Hematopoietic multipotent progenitor cell treated with erythropoietin and hydrocortisone succinate and interleukin-3 and kit ligand, for 4 days (in vitro differentiated cells): ENCODE results near the gene CLBA1.
A peak's percentile ranks its signal among the peaks of the same experiment; 100 is the strongest.
"Not testable (repeated sequence)": the region's sequence is repeated elsewhere in the genome, so short reads cannot be mapped to it uniquely, and the experiment has no call there.

ENCODE experiments used
- DNase-seq: peaks from one replicate; pipeline ENCODE4 v3.0.0-alpha.2; 2015

CLBA1 gene

DNA sequence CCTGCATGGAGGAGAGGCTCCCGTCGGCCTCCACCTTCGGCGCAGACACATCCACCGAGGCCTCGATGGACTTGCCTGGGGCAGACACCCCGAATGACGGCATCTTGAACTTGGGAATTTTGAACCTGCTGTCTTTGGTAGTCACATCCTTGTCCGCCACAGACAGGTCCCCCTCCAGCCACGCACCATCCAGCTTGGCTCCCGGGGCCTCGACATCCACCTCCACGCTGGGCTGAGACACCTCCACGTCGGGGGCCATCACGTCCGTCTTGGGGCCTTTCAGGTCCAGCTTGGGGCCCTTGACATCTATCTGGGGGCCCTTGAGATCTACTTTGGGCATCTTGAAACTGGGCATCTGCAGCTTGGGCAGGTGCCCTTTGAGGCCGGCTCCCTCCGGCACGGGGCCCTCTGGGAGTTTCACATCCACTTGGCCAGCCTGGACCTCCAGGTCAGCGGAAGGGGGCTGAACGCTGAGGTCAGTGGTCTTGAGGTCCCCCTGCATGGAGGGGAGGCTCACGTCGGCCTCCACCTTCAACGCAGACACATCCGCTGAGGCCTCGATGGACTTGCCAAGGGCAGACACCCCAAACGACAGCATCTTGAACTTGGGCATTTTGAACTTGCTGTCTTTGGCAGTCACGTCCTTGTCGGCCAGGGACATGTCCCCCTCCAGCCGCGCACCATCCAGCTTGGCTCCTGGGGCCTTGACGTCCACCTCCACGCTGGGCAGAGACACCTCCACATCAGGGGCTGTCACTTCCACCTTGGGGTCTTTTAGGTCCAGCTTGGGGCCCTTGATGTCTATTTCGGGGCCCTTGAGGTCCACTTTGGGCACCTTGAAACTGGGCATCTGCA is 37.5 kb upstream of the CLBA1 start:
- DNase-seq: not testable (repeated sequence)

DNA sequence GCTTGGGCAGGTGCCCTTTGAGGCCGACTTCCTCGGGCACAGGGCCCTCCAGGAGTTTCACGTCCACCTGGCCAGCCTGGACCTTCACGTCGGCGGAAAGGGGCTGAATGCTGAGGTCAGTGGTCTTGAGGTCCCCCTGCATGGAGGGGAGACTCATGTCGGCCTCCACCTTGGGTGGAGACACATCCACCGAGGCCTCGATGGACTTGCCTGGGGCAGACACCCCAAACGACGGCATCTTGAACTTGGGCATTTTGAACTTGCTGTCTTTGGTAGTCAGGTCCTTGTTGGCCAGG is 36.9 kb upstream of the CLBA1 start:
- no peak for DNase-seq

DNA sequence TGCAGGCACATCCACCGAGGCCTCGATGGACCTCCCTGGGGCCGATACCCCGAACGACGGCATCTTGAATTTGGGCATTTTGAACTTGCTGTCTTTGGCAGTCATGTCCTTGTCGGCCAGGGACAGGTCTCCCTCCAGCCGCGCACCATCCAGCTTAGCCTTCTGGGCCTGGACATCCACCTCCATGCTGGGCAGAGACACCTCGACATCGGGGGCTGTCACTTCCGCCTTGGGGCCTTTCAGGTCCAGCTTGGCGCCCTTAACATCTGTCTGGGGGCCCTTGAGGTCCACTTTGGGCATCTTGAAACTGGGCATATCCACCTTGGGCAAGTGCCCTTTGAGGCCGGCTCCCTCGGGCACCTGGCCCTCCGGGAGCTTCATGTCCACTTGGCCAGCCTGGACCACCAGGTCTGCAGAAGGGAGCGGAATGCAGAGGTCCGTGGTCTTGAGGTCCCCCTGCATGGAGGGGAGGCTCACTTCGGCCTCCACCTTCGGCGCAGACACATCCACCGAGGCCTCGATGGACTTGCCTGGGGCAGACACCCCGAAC is 36.1 kb upstream of the CLBA1 start:
- not testable (repeated sequence) for DNase-seq

DNA sequence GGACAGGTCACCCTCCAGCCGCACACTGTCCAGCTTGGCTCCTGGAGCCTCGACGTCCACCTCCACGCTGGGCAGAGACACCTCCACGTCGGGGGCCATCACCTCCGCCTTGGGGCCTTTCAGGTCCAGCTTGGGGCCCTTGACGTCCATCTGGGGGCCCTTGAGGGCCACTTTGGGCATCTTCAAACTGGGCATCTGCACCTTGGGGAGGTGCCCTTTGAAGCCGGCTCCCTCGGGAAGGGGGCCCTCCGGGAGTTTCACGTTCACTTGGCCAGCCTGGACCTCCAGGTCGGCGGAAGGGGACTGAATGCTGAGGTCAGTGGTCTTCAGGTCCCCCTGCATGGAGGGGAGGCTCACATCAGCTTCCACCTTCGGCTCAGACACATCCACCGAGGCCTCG is 35.6 kb upstream of the CLBA1 start:
- no peak for DNase-seq

DNA sequence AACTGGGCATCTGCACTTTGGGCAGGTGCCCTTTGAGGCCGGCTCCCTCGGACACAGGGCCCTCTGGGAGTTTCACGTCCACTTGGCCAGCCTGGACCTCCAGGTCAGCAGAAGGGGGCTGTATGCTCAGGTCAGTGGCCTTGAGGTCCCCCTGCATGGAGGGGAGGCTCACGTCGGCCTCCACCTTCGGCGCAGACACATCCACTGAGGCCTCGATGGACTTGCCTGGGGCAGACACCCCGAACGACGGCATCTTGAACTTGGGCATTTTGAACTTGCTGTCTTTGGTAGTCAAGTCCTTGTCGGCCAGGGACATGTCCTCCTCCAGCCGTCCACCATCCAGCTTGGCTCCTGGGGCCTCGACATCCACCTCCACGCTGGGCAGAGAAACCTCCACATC is 34.9 kb upstream of the CLBA1 start:
- not testable (repeated sequence) for DNase-seq

DNA sequence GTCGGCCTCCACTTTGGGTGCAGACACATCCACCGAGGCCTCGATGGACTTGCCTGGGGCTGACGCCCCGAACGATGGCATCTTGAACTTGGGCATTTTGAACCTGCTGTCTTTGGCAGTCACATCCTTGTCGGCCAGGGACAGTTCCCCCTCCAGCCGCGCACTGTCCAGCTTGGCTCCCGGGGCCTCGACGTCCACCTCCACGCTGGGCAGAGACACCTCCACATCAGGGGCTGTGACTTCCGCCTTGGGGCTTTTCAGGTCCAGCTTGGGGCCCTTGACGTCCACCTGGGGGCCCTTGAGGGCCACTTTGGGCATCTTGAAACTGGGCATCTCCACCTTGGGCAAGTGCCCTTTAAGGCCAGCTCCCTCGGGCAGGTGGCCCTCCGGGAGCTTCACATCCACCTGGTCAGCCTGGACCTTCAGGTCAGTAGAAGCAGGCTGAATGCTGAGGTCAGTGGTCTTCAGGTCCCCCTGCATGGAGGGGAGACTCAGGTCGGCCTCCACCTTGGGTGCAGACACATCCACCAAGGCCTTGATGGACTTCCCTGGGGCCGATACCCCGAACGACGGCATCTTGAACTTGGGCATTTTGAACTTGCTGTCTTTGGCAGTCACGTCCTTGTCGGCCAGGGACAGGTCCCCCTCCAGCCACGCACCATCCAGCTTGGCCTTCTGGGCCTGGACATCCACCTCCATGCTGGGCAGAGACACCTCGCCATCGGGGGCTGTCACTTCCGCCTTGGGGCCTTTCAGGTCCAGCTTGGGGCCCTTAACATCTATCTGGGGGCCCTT is 33.5 kb upstream of the CLBA1 start:
- not testable (repeated sequence) for DNase-seq

DNA sequence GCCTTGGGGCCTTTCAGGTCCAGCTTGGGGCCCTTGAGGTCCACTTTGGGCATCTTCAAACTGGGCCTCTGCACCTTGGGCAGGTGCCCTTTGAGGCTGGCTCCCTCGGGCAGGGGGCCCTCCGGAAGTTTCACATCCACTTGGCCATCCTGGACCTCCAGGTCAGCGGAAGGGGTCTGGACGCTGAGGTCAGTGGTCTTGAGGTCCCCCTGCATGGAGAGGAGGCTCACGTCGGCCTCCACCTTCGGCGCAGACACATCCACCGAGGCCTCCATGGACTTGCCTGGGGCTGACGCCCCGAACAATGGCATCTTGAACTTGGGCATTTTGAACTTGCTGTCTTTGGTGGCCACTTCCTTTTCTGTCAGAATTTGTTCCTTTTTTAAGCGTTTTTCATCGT is 32.5 kb upstream of the CLBA1 start:
- no peak for DNase-seq

DNA sequence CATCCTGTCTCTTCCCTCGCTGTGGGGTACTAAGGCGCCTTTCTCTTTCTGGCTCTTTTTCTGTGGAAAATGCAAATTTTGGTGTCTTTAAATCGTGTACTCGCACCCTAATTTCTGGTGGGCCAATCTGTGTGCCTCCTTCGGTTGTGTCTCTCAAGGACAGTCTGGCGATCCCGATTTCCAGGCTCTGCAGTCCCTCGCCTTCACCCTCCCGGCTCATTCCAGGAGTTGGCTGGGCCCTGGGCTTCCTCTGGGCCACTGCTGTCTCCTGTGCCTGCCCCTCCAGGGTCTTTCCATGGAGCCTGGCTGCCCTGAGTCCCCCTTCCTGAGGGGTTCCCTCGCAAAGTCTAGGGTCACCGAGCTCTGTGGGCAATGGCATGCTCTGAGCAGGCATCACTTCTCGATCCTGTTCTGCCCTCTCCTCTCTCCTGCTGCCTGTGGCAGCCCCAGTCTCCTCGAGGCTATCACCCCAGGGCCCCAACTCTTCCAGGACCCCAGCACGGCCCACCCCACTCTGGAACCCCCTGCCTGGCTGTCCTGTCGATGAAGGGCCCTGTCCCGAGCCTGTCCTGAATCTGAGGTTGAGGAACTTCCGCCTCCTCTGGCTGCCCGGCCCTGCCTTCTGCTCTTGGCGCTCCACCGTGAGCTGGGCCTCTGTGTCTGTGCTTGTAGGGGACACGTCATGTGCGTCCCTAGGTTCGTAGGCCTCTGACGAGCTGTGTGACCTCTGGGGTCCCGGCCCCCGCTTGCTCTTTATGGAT is 31.5 kb upstream of the CLBA1 start:
- DNase-seq: no peak

DNA sequence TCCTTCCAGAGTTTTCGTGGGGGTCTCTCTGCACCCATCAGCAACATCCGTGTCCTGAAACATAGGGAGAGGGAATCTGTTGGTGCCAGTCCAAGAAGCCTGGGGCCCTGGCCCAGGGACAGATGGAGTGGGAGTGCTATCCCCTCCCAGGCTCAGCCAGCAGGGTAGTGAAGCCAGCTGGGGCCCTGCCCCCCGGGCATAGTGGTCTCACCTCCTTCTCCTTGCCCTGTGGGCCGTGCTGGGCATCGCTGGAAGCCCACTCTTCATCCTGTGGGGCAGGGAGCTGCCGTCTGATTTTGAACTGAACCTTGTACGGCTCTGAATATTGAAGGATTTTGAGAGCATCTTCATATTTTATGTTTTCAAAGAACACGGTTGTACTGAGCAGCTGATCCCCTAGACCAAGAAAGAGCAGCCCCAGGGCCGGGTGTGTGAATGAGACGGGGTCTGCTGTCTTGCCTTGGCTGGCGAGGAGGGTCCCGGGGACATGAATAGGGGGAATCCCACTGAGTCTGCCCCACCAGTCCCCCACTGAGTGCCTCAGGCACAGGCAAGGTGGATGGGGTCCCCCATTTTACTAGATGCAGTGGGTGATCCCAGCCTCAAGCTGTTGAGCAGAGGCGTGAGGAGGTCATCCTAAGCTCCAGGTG is 30.7 kb upstream of the CLBA1 start:
- DNase-seq: no peak

DNA sequence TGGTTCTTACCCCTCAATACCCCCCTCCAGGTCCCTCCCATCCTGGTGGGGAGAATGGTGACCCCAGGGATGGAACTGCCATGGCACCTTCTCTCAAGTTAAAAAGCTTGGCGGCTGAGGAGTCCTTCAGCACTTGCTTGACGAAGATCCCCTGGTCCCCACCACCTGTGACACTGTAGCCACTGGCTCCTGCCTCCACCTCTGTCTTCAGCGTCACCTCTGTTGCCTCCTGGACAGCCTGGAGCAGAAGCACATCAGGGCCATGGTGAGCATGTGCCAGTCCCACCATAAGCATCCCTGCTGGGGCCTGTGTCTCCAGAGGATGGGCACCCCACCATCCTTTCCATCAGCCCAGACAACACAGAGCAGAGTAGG is 30.2 kb upstream of the CLBA1 start:
- no peak for DNase-seq

DNA sequence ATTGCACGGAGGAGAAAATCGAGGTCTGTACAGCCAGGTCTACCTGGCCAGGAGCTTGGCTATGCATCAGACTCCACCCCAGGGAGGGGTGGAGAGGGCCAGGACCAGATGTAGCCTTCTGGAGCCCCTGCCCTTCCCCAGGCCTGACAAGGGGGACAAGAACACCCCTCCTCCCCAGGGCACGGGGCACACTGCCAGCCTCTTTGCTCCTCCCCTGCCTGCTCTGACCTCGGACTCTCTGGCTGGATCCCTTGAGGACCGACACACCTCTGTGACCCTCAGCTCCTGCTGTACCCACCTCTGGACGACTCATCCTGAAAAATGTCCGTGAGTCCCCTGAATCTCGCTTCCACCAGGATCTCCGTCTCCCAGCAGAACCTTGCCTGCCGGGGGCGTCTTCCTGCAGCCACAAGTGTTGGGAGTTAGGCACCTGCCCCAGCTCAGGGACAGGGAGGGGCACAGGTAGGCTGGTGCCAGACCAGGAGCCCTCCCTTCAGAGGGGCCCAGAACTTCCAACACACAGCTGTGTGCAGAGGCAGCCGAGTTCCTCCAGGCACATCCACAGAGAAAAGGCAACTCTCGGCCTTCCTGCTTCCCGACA is 29.2 kb upstream of the CLBA1 start:
- DNase-seq: no peak

DNA sequence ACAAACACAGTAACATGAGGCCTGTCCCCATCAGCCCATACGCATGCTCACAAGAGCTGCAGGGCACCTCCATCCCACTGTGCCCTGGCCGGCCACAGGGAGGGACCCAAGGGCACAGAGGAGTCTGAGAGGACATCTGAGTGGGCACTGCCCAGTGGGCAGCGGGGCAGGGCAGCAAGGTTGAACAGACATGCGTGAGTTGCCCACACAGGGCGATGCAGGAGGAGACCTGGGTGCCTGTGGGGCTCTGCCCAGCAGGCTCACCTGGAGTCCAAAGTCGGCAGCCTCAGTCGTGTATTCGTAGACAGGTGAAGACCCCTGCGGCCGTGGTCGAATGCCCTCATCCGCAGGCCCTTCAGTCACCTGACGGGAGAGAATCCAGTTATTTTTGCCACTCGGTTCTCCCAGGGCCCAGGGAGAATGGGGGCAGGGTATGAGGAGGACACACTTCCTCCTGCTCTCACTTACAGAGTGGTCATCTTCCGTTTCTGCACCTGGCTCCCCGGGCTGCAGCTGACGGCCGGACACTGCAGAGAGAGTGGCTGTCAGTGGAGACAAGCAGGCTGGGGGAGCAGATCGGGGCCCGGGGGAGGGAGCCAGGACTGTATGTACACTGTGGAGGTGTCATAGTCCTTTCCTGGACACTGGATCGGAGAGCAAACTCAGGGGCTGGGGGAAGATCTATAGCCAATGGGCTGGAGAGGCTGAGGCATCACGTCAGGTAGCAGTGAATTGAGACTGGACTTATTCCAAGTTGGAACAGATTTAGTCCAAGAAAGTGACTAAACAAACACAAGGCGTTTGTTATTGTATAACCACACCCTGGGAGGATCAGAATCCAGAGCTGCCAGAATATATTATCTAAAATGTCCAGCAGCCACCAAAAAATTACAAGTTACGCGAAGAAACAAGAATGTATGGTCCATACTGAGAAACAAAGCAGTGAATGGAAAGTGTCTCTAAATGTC is 28.2 kb upstream of the CLBA1 start:
- DNase-seq: no peak

DNA sequence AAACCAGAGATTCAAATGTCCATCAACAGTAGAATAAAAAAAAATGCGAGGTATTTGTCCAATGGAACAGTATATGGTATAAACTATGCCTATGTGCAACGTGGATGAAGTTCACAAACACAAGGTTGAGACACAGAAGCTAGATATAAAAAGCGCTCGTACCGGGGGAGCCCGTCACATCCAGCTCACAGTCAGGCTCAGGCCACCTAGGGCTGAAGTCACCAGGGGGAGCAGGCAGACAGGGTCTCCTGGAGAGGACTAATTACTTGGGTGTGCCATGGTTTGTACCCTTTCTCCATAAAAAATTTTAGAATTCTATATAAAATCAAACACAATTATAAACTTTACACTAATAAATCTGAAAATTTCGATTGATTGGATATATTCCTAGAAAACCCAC is 21.0 kb upstream of the CLBA1 start:
- no peak for DNase-seq

DNA sequence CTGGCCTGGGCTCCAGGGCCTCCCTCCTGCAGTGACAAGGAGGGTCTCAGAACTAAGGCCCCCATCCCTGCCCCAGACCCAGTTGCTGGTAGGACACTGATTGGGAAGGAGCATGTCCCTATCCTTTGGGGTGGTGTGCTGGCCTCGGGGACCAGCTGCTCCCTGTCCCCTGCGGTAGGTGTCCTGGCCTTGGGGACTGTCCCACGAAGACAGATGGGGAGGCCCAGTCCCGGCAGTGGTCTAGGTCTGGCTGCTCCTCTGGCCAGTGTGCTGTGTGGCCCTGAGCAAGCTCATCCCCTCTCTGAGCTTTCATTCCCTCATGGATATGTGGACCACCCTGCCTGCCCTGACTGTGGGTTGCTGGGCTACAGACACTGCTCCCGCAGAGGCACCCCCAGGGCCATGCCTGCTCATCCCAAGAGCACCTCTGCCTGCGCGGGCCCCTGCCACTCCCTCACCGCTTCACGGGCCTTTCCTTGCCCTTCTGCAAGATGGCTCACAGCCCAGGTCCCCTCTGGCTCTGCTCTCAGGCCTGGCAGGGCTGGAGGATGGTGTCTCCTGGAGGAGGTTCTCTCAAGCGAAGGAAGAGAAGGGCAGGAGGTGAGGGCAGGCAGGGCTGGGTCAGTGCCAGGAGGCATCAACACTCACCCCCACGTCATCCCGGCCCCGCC is 19.9 kb upstream of the CLBA1 start:
- no peak for DNase-seq

DNA sequence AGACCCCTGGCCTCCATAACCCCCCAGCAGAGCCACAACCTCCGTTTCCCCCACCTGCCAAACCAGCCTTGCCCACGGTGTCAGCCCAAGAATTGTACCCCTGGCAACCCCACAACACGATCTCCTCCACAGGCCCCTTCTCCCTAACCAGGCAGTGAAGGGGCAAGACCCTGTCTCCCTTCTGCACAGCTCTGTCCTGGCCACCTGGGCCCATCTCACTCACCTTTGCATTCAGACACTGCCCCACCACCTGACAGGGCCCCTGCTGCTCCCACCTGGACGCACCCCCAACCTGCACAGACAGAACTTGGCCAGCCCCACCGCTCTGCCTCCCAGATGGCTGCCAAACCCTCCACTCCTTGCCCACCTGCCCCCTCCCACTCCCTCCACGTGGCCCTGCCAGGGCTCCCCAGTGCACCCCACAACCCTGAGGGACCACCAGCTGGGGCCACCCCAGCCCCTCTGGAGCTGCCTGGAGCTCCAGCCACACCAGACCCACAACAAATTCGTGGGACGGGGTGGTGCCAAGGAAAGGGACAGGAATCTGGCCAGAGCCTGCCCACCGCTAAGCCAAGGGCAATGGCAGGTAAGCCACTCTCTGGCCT is 19.2 kb upstream of the CLBA1 start:
- DNase-seq: no peak

DNA sequence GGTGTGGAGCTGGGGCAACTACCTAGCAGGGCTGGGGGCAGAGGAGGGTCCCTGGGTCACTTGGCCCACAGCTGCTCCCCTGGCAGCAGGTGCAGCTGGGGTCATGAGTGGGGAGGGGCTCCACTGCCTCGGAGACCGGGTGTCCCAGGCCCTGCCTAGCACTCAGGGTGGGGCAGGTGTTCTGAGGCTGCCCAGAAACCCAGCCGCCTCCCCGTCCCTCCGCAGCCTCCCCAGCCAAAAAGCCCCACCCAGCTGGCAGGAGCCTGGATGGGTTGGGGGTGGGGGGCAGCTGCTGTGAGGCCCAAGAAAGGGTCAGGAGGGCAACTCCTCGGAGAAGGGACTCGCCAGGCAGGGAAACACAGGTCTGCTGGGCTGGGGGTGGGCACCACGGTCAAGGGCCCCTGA is 18.6 kb upstream of the CLBA1 start:
- no peak for DNase-seq

DNA sequence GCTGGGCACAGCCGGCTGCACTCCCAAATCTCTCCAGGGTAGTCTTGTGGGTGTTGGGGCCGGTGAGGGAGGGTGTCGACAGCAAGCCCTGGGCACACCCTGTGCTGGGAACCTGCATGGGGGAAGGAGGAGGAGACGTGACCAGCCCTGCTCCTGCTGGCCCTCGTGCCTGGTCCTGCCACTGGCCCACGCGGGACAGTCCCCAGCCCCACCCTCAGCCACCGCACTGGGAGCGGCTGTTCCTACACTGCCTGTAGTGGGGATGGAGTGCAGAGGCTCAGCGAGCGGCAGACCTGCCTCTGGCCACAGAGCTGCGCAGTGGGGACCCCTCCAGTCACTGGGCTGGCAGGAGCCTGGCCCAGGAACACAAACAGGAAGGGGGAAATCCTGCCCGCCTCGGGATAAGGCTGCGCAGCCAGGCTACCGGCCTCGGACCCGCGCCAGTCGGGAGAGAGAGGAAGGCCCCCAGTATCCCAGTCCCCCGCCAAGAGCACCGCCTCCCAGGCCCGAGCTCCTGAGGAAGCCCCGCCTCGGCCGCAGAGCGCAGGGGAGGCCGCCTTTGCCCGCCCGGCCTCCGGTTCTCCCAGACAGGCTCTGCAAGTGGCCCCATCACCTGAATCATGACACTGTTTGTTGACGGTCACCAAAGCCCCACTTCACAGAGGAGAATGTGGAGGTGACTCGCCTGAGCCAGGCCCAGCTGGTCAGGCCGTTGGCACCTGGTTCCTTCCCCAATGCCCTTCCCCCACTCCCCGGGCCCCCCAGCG is 18.0 kb upstream of the CLBA1 start:
- peak; percentile 35 for DNase-seq

DNA sequence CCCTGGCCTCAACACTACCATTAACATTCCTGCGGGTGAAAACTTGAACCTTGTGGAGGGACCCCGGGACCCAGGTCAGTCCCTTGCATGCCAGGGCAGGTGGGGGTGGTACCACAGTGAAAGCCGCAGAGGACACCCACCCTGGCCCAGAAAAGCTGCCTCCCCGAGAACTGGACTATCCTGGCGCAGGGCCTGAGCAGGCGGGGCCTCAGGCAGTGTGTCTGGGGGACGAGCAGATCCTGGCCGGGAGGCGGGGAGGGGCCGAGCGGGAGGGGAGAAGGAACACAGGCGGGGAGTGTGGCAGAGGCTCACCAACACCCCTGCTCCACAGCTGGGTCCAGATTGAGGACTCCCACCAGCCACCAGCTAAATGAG is 17.4 kb upstream of the CLBA1 start:
- DNase-seq: no peak
